Measurements from ENCODE around the gene PAEP. TPM values are rescaled to one million over a fixed set of nuclear protein-coding genes. Genes with fewer than 3 reads are reported as not detected.
A peak's percentile ranks its signal among the peaks of the same experiment; 100 is the strongest.

PAEP gene
- total RNA-seq, 1 donor: not detected

DNA sequence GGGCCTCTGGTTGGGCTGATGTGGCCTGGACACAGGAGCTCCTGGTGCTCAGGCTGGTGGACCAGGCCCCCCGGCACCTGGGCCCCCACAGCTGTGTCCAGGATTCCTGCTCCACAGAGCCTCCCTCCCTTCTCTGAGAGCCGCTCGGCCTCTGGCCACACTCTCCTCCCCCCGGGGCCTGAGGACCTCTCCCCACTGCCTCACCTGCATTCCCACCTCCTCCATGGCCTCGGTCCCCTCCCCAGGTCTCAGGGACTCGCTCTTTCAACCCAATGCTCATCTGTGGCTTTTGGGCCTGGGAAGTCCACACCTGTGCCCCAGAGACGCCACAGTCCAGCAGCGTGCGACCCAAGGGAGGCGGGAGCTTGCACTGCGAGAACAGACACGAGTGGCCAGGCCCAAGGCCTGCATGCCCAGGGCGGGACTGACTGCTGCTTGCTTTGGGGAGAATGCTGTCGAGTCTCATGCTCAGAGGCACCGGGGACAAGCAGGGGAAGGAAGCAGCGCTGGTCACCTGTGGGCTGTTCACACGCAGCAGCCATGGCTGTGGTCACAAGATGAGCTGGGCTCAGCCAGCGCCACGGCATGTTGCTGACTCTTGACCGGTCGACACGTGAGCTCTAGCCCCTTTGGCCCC, 14.6 kb downstream of the PAEP start:
- Histone ChIP-seq H3K36me3 (ENCODE audit: insufficient read depth, low read length) (no peaks in the 10 kb centered on the region), H3K27me3 (ENCODE audit: insufficient read depth, low read length) (no peaks in the 10 kb centered on the region), H3K27ac (ENCODE audit: low read depth, low read length) (no peak overlapping the region), H3K9me3 (ENCODE audit: low read depth, low read length) (no peaks in the 10 kb centered on the region), H3K4me1 (ENCODE audit: insufficient read depth, low read length) (no peaks in the 10 kb centered on the region), H4K20me1 (ENCODE audit: insufficient read depth, low read length) (no peaks in the 10 kb centered on the region), H3K4me3 (ENCODE audit: insufficient read depth, low read length) (no peak overlapping the region), H3K4me2 (ENCODE audit: insufficient read depth, low read length) (no peak overlapping the region), H2AFZ (ENCODE audit: low read length) (no peak overlapping the region), H3K79me2 (ENCODE audit: insufficient read depth, low read length) (no peaks in the 10 kb centered on the region)
- TF ChIP-seq, protein P1, sequence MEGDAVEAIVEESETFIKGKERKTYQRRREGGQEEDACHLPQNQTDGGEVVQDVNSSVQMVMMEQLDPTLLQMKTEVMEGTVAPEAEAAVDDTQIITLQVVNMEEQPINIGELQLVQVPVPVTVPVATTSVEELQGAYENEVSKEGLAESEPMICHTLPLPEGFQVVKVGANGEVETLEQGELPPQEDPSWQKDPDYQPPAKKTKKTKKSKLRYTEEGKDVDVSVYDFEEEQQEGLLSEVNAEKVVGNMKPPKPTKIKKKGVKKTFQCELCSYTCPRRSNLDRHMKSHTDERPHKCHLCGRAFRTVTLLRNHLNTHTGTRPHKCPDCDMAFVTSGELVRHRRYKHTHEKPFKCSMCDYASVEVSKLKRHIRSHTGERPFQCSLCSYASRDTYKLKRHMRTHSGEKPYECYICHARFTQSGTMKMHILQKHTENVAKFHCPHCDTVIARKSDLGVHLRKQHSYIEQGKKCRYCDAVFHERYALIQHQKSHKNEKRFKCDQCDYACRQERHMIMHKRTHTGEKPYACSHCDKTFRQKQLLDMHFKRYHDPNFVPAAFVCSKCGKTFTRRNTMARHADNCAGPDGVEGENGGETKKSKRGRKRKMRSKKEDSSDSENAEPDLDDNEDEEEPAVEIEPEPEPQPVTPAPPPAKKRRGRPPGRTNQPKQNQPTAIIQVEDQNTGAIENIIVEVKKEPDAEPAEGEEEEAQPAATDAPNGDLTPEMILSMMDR (IDR thresholded peaks at IDR 0.05; ENCODE audit: extremely low read depth, low read depth, low read length): no peak
- DNase-seq (ENCODE audit: insufficient read length, low spot score, missing footprints): no peak

DNA sequence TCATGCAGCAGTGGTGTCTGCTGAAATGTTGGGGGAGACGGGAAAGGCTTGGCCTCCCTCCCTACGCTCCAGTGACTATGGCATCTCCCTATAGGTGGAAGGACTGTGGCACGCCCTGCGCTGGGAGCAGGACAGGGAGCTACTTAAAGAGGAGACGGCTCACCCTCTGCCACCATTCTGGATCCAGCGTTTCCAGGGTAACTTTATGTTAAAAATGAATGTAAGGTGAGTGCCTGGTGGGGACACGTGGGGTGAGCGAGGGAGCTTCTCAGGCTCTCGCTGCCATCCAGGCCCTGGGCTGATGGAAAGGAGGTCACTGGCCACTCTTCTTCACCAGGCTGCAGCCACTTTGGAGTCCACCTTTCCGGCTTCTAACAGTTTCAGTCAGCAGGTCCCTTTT, 15.7 kb downstream of the PAEP start:
- Histone ChIP-seq H2AFZ (ENCODE audit: low read length) (no peak overlapping the region), H3K27me3 (ENCODE audit: insufficient read depth, low read length) (no peaks in the 10 kb centered on the region), H3K36me3 (ENCODE audit: insufficient read depth, low read length) (no peaks in the 10 kb centered on the region), H3K27ac (ENCODE audit: low read depth, low read length) (no peak overlapping the region), H3K9me3 (ENCODE audit: low read depth, low read length) (no peaks in the 10 kb centered on the region), H3K4me3 (ENCODE audit: insufficient read depth, low read length) (no peak overlapping the region), H3K4me1 (ENCODE audit: insufficient read depth, low read length) (no peaks in the 10 kb centered on the region), H3K79me2 (ENCODE audit: insufficient read depth, low read length) (no peaks in the 10 kb centered on the region), H3K4me2 (ENCODE audit: insufficient read depth, low read length) (no peak overlapping the region), H4K20me1 (ENCODE audit: insufficient read depth, low read length) (no peaks in the 10 kb centered on the region)
- TF ChIP-seq, protein P1 (IDR thresholded peaks at IDR 0.05; ENCODE audit: extremely low read depth, low read depth, low read length): no peak
- no peak for DNase-seq (ENCODE audit: insufficient read length, low spot score, missing footprints)

DNA sequence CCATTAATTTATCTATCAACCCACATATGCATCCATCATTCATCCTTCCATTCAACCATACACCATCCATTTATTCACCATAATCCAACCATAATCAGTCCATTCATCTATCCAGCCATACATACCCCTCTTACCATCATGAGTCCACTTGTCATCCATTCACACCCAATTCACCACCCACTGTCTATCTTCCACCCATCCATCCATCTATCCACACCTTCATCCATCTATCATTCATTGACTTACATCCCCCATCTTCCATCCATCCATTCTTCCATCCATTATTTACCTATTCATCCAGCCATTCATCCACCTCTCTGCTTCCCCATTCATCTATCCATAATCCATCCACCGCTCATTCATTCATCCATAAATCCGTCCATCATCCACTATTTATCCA, 17.8 kb downstream of the PAEP start:
- no peaks in the 10 kb centered on the region for H3K4me1 ChIP-seq (ENCODE audit: insufficient read depth, low read length)
- H3K4me3 ChIP-seq (ENCODE audit: insufficient read depth, low read length): no peak overlapping the region
- H3K27ac ChIP-seq (ENCODE audit: low read depth, low read length): no peak overlapping the region
- H2AFZ ChIP-seq (ENCODE audit: low read length): no peak overlapping the region
- H3K4me2 ChIP-seq (ENCODE audit: insufficient read depth, low read length): no peak overlapping the region
- H3K9me3 ChIP-seq (ENCODE audit: low read depth, low read length): no peaks in the 10 kb centered on the region
- H3K27me3 ChIP-seq (ENCODE audit: insufficient read depth, low read length): no peaks in the 10 kb centered on the region
- no peaks in the 10 kb centered on the region for H4K20me1 ChIP-seq (ENCODE audit: insufficient read depth, low read length)
- no peaks in the 10 kb centered on the region for H3K36me3 ChIP-seq (ENCODE audit: insufficient read depth, low read length)
- TF ChIP-seq, protein P1 (IDR thresholded peaks at IDR 0.05; ENCODE audit: extremely low read depth, low read depth, low read length): no peak
- no peaks in the 10 kb centered on the region for H3K79me2 ChIP-seq (ENCODE audit: insufficient read depth, low read length)
- DNase-seq (ENCODE audit: insufficient read length, low spot score, missing footprints): no peak

DNA sequence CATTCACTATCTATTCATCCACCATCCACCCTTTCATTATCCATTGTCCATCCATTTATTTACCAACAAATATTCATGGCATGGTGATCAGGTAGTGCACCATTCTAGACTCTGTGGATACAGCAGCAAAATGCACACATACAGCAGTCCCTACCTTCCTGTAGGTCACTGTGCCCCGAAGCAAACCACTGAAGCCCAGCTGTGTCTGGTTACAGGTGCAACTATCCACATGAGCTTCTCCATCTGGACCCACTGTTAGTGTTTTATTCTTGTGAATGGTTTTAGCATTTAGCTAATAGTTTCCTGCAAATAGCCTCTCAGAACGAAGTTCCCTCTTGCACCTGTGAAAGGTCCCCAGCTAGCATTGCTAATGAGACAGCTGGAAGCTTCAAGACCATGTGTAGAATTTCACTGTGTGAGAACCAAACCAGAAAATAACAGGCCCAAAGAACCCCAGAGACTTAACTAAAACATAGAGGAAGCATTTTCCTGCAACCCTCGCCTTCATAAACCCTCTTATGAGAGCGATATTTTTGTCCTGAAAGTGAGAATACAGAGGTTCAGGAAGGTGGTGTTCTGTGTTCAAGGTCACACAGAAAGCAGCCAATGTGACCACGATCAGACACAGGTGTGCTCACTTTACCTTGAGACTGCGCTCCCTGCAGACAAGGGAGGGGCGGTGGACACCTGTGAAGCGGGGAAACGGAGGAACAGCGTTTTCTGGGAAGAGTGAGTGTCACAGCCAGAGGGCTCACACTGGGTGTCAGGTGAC, 18.5 kb downstream of the PAEP start:
- TF ChIP-seq, protein P1 (IDR thresholded peaks at IDR 0.05; ENCODE audit: extremely low read depth, low read depth, low read length): no peak
- Histone ChIP-seq H3K4me3 (ENCODE audit: insufficient read depth, low read length) (no peak overlapping the region), H2AFZ (ENCODE audit: low read length) (no peak overlapping the region), H3K4me2 (ENCODE audit: insufficient read depth, low read length) (no peak overlapping the region), H3K27ac (ENCODE audit: low read depth, low read length) (no peak overlapping the region), H3K36me3 (ENCODE audit: insufficient read depth, low read length) (no peaks in the 10 kb centered on the region), H3K79me2 (ENCODE audit: insufficient read depth, low read length) (no peaks in the 10 kb centered on the region), H3K4me1 (ENCODE audit: insufficient read depth, low read length) (no peaks in the 10 kb centered on the region), H3K27me3 (ENCODE audit: insufficient read depth, low read length) (no peaks in the 10 kb centered on the region), H4K20me1 (ENCODE audit: insufficient read depth, low read length) (no peaks in the 10 kb centered on the region), H3K9me3 (ENCODE audit: low read depth, low read length) (no peaks in the 10 kb centered on the region)
- peak; percentile 57 for DNase-seq (ENCODE audit: insufficient read length, low spot score, missing footprints)

Measured in osteoblast (primary cell).